ENCODE results near the gene NTRK3.
A peak's percentile ranks its signal among the peaks of the same experiment; 100 is the strongest.

Gene NTRK3

DNA sequence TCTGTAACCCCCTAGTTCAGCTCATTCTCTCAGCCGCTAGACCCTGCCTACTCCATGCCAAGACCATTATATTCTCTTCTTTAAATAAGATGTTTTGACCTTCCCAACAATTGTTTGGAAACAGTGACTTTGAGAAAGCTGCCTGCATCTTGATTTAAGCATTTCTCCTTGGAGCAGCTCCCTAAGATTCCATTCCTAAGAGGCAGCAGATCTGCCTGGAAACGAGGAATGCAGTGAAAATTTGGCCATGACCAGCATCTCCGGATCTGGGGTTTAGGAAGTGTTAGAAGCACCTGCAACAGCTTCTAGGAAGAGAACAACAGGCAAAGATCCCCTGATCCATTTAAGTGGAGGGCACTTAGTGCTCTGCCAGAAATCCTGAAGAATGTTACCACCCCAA is 235.7 kb downstream of the NTRK3 start:
- DNase-seq = no peak

DNA sequence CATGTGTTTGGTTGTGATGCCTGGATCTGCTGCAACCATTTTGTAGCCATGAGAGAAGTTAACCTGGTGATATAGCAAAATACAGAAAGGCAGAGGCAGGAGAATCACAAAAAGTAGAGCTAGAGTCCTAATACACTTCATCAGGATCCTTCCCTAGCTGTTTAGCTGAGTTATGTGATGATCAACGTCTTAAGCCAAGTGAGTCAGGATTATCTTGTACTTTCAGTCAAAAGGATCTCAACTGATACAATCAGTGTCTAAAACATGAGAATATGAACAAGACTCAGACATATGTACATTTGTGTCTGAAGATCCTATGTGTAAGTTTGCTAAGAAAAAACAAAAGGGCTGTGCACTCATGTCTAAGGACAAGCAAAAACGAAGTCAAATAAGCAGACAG is 236.9 kb downstream of the NTRK3 start:
- DNase-seq = no peak

DNA sequence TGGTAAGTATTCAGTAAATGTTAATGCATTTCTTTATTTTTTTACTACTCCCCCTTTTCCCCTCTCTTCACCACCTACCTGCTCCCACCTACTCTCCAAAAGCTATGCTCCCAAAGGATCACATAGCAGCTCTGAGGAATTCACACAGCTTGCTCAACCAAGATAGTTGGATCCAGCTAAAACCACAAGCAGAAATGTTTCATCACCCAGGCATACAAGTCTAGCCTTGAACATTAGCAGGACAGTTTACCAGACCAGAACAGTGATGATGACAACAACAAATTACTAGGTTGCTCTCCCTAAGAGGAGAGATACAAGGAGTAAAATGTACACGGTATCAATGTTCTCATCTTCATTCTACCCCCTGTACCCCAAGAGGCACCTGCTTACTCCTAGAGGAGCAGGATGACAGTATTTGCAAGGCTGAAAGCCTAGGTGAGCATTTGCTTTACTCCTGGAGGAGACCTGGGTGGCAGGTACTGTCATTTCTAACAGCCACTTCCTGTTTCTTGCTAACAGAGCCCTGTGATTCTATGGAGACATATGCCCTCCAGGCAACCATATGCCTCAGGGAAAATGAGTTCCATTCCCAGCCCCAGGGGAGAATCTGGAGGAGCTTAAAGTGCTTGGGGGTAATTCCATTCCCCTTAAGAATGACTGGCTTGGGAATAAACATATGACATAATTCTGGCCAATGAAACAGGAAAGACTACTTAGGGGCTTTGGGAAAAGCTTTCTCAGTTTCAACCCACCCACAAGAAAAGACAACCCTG is 237.5 kb downstream of the NTRK3 start:
- no peak for DNase-seq

DNA sequence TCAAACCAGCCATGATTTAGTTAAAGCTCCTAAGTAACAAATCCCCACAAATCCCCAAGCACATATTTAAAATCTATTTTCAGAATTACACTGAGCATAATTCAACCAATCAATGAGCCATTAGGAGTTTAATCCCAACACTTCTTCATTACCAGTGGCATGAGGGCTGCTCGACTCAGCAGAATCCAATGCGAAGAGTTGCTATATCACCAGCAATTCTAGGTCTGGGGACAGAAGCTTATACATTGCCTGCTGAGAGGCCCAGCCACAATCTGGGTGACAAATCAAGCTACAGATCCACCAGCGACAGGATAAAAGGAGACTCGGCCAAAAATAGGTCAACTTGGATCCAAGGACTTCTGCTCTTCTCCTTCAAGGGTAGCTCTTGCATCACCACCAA is 238.8 kb downstream of the NTRK3 start:
- DNase-seq = no peak

DNA sequence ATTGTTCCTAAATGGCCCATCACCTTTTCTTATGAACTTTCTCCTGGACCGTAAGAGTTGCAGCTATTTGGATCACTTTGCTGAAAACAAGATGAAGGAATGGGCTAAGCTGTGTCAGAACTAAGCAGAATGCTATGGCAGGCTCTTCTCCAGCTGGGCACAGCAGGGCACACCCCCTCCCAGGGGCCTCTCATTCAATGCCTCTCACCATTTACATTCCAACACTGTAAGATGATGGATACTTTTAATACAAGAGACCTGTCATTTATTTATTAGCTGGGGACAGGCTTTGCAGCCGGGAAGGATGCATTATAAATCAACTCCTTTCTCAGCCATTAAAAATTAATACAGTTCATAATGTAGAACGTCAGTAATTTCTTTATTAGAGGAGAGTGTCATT is 240.1 kb downstream of the NTRK3 start:
- DNase-seq = no peak

DNA sequence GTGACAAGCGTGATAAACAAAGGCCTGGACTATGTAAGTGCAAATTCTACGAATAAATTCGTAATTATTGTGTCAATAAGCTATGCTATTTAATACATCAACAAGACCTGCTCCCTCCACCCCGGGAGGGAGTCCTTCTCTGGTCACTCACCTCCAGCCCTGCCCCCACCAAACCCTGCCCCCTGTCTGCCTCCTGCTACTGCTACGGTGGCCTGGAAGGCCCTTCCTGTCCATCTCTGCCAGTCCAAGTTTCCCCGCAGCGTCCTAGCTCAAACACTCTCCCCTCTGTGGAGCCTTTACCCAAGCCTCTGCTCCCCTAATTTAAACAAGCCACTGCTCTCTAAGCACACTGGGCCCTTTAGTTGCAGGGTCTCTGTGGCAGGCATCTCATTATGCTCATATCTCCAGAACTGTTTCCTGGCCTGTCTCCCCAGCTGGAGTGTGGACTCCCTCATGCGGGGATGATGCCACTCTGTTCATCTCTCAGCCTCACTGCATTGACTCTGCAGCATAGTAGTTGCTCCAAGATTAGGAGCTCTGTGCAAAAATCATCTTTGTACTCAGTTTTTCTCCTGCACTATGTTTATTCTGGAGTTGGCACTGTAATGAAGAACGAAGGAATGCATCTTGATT is 241.2 kb downstream of the NTRK3 start:
- DNase-seq = no peak

DNA sequence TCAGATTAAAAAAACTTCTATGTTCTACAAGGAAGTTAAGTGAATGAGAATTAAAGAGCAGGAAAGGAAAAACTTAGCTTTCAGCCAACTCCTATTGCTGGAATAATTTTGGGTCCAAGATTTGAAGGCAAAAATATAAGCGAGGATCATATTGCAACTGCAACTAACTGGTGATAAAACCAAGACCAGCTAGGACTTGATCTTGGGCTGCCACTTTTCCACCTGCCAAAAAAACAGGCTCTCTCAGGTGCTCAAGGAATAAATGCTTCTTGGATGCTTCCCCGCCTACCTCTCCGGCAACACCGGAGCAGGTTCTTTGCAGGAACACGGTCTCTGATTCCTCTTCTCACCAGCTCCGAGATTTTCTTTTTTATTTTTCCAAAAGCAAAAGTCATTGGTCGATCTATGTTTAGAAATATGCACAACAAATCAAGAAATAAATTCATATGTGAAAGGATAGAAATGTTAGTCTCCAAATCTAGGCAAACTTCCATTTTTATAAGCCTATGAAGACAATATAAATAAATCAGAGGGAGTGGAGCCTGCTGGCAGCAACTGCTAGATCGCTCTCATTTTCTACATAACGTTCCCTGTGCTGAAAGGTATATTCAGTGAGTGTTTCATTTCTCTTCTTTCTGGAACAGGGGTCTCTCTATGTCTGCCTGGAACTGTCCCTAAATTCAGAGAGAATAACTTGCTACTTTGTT is 241.9 kb downstream of the NTRK3 start:
- no peak for DNase-seq

DNA sequence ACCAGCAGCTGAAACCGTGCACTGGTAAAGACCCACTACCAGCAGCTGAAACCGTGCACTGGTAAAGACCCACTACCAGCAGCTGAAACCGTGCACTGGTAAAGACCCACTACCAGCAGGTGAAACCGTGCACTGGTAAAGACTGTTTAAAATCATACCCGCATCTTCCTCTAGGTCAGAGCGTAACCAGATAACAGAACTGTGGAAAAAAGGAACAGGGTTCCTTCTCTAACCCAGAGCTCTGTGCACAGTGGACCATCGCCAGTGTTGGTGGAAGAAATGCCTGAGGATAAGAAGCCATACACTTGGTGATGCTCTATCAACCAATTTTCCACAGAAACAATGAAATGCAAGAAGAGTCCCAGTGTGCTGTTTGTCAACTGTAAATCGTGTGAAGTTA is 243.4 kb downstream of the NTRK3 start:
- no peak for DNase-seq

DNA sequence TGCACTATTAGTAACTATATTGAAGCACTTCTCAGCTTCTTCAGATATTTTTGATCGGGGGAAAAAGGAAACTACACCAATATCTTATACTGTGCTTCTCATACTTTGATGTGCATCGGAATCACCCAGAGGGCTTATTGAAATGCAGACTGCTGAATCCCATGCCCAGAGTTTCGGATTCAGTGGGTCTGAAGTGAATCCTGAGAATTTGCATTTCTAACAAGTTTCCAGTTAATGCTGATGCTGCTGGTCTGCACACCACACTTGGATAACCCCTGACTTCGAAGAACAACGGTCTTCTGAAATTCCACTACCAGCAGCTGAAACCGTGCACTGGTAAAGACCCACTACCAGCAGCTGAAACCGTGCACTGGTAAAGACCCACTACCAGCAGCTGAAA is 243.9 kb downstream of the NTRK3 start:
- DNase-seq = no peak

DNA sequence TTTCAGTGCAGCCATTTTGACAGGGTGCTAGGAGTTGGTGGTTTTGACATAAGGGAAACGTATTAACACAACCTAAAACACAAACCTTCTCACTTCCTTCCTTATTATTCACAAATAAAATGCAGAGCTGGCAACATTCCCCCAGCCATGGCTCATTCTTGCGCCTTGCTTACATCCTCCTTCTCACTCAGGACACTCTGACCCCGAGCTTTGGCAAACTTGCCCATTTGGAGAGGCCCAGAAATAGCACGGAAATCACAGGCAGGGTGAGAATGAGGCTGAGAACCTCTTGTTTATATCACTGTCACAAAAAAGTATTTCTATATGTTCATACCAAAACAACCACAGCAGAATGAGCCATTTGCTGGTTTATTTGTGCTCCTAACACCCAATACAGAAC is 244.3 kb downstream of the NTRK3 start:
- DNase-seq = no peak

DNA sequence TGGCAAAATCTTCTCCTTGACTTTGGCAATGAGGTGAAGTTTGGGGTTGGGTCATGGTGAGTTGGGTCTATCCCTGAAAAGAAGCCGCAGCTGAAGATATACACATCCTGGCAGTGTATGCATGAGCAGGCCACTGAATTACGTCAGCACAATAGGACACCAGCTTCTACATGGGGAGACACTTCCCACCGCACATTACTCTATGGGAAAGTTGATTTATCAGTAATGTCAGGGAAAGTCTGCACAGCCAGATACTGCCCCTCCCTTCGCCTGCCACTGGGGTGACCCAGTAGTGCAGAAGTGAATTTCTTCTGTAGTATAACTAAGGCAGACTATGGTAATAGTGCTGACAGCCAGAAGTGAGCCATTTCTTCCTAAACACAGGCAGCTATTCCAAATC is 245.0 kb downstream of the NTRK3 start:
- DNase-seq = peak; percentile 44

DNA sequence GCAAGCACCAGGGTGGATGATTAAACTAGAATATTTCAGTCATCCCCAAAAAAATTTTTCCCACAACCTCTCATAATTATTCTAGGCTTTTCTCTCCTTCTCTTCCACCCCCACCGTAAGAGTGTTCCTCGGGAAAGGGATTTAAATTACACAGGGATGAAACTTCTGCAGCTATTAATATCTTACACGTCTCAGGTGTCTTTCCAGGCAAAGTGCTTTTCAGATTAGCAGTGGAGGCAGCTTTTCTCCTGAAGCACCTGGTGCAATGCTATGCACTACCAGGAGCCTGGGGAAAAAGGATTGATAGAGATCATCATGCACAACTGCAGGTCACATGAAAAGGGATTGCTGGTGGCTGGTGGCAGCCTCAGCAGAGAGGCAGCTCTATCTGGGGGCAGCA is 250.4 kb downstream of the NTRK3 start:
- no peak for DNase-seq

DNA sequence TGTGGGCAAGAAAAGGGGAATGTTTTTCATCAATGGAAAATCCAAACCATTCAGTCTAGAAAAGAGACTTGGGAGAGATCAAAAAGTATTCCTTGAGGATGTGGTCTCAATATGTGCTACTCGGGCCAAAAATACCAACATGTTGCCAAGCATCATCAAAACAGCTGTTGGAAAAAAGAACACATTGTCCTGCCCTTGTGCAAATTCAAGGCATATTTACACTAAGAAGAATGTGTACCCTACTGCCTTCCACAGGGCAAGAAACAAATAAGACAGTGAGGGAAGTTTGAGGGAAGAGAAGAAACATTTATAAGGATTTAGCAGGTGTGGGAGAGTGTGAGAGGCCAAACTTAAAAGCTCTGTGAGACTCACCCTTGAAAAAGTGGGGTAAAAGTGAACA is 252.1 kb downstream of the NTRK3 start:
- DNase-seq = no peak

DNA sequence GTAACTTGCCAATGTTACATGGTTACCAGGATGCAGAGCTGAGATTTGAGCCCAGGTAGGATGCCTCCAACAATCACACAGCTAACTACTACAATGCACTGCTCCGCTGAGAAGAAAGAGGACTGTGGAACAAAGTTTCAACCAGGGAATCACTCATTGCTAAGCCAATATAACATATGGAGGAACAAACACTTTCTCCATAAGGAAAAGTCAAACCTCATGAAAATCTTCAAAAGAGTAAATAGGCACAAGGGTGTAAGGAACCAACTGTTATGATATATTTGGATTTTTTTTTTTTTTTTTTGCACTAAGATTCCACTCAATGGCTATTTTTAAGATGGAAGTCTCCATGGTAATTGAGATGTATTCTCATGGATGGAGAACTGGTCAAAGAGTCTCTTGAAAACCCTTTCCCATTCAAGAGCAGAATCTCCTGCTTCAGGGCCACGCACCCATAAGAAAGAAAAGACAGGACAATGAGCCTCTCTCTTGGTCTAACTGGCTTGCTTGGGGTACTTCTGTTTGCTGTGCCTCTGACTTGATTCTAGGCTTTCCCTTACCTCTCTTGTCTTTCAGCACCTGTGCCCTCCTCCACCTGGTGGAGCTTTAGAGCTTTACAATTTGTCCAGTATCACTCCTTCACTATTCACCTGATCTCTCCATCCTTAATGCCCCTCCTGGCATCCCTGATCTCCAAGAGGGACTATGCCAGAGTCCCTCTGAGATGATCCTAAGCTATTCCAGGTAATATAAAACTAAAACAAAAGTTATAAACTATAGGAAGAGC is 252.8 kb downstream of the NTRK3 start:
- no peak for DNase-seq

DNA sequence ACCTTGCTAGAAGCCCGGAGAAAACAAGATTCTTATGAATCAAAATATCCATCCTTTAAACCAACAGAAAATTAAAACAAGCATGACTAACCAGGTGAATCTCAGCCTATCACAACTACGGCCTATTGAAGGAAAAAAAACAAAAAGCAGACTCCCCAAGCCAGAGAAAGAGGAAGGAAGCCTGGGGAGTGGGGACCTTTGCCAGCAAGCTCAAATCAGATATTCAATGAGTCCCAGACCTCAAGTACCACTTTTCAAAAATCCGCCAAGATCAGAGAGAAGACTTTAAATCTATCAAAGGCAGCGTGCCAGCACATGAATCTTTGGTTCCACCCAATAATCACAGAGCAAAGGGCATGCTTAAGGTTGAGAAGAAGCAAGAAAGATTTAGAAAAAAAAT is 253.8 kb downstream of the NTRK3 start:
- DNase-seq = no peak

DNA sequence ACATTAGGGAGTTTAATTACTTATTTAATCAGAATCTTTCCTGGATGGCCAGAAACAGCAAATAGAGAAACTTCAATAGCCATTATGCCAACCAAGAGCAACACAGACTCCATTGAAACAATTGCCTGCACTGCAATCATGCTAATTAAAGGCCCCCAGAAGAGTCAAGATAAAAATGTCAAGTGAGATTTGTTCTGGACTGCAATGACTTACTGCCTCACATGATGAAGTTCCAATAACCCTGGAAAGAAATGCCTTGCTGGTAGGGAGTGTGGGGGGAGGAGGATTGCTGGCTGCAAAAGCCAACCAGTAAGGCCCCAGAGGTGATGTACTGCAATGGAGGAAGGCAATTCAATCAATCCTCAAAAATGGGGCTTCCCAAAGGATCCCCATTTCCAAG is 257.9 kb downstream of the NTRK3 start:
- DNase-seq = no peak

DNA sequence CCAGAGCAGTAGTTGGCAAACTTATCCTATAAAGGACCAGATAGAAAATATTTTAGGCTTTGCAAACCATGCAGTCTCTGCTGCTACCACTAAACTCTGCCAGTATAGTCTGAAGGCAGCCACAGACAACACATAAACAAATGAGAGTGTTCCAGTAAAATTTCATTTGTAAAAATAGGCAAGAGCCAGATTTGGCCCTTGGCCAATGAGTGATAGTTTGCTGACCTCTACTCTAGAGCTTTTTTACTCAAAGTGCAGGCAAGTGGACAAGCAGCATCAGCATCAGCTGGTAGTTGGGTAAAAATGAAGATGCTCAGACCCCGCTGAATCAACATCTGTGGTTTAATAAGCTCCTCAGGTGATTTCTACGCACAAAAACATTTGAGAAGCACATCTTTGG is 269.8 kb downstream of the NTRK3 start:
- no peak for DNase-seq

DNA sequence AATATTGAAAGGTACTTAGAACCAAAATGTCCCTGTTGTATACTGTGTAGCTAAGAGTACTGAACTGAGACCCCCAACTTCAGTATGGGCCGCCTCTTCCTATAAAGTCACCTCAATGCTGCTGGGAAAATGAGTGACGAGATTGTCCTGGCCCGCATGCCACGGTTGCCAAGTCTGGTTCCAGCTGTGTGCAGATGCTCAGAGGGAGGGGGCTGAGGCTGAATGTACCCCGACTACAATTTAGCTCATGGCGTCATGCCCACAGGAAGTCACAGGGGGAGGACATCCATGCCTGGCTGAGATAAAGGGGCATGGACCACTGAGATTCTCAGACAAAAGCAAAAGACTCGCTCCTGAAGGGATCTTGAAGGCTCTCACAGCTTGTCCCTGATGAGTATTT is 271.1 kb downstream of the NTRK3 start:
- DNase-seq = no peak

DNA sequence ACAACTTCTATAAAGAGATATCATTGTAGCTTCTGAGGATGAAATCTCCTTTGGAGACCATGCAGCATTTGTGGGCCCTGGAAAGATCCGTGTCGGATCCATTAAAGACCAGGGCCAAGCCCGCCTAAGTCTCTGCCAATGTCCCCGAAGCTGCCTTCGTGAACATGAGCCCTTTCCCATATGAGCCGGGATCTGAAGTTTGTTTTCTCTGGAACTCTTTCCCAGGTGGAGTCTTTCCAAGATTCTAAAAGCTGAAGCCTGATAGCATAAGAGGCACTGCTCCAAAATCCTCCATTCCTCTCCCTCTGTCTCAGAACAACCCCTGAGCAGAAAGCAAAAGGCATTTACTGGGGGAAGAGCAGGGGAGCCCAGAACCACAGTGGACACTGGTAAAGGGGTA is 274.6 kb downstream of the NTRK3 start:
- DNase-seq = no peak

DNA sequence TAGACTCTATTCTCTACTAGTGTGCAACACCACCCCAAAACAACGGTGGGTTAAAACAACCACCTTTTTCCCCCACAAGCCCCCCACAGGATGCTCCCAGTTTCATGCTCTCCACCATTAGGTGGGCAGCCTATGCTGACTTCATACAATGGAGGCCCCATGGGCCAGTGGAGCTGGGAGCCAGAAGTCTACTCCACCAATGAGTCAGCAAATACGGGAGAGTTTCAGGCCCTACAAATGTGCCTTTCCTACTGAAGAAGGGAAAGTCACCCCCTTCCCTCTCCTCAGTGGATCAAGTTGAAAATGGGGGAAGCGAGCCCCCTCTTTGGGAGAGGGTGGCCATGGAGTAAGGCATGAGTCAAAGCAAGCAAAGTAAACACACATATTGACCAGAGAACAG is 278.6 kb downstream of the NTRK3 start:
- no peak for DNase-seq

DNA sequence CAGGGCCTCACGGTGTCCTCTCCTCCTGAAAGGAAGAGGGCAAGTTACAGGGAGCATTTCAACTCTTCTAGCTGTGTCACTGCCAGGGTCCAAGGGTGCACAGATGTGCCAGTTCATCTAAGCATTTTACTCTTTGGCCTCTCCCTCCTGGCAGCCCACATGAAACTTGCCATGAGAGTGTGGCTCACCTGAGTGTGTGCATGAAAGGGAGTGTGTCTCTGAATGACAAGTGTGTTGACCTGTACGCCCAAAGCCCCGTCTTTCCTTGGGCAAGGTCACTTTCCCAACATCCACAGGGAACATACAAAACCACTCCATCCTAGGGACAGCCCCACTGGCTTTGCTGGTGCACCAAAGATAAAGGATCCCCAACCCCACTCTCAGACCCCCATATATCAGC is 280.0 kb downstream of the NTRK3 start:
- DNase-seq = no peak

DNA sequence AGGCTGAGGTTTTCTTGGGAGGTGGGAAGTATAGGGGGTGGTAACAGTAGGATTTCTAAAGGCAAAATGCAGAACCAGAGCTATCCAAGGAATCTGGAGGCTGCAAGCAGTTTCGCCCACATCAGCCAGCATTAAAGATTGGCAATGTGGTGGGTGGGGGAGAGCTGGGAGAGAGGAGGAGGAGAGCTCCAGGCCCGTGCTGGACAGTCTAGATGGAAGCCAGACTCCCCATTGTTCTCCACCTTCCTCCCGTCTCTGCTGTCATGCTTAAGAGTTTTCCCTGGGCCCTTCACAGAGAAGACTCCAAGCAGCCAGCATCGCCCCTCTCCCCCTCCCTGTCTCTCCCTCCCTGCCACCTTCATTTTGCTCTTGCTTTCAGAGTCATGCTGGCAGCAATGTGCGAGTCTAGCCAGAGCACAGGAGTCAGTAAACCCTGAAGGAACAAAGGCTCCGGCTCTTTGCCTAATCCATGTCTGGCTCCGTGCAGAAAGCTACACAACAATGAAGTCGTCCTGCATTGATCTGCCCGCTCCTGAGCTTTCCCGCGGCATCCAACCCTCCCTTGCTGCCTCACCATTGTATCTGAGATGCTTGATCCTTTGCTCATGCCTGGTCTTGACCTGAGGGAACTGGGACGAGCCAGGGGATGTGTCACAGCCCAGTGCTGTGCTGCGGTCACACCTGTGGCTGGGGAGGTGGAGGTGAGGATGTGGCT is 282.9 kb downstream of the NTRK3 start:
- DNase-seq = no peak

DNA sequence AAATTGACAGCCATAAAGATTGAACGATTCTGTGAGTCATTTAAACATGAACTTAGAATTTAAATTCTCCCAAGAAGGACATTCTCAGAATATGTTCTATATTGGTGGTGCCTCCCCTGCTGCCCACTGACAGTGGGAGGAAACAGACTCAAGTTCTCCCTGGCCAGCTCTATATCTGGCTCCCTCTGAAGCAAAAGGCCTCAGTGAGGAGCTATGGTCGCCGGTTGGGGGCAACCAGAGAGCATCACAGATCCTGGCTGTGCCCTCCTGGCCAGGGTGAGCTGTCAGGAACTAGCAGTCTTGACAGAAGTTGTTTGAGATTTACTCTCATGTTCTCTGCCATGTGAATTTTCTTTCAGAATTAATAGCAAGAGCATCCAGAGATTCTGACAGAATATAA is 285.5 kb downstream of the NTRK3 start:
- no peak for DNase-seq

Data from OCI-M1 (cell line).